Stimulated activated CD4-positive, alpha-beta T cell treated with anti-CD3 and anti-CD28 coated beads, Interleukin-12 subunit alpha, Interleukin-12 subunit beta, amount 100 ng/mL, for 24 hours (primary cell): ENCODE results near the gene TMC4.
A peak's percentile ranks its signal among the peaks of the same experiment; 100 is the strongest.

ENCODE experiments used
- DNase-seq, 2 experiments: peaks; one replicate each; pipeline ENCODE4 v3.0.0-alpha.2; 2020; ENCODE audit warnings: low read depth in 2 of 2

The TMC4 gene

DNA sequence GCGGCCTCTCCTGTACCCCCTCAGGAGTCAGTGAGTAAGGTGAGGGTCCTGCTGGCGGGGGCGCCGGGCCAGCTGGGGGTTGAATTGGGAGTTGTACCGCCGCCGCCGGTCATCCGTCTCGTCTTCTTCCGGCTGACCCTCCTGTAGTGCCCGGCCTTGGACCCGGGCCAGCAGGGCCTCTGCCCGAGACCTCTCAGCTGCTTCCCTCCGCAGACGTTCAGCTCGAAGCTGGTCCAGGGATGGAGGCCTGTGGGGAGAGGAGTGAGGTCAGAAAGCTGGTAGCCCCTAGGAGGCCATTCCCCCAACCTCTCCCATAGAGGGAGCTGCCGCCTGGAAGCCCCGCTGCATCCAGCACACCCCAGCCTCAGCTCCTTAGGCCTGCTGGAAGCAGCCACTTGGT lies 17.3 kb downstream of the TMC4 start:
- no peak for DNase-seq

DNA sequence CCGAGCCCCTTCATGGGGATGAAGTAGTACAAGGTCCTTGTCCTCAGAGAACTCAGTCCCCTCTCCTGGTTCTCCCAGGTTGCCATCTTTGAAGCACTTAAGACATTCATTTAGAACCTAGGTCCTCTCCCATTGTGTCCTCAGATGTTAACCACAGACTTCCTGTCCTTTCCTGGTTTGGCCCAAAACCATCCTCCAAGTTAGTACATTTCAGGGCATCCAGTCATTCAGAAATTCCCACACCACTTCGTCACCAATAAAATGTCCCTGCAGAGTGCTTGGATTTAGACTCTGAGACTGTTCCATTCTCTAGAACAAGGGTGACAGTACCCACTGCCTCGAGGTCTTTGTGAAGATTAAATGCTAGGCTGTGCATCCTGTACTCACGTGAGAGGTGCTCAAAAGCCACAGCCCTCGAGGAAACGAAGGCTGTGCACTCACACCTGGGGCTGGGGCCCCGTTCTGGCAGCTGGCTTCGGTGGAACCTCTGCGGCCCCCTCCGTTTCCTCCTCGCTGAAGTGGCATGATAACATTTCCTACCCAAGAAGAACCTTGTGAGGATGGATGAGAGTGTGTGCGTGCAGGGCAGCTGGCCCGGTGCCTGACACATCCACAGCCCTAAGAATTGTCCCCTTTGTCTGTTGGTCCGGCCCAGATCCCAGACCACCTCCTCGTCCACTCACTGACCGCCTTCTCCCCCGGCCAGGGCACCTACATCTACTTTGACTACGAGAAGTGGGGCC lies 18.2 kb downstream of the TMC4 start:
- DNase-seq: no peak

DNA sequence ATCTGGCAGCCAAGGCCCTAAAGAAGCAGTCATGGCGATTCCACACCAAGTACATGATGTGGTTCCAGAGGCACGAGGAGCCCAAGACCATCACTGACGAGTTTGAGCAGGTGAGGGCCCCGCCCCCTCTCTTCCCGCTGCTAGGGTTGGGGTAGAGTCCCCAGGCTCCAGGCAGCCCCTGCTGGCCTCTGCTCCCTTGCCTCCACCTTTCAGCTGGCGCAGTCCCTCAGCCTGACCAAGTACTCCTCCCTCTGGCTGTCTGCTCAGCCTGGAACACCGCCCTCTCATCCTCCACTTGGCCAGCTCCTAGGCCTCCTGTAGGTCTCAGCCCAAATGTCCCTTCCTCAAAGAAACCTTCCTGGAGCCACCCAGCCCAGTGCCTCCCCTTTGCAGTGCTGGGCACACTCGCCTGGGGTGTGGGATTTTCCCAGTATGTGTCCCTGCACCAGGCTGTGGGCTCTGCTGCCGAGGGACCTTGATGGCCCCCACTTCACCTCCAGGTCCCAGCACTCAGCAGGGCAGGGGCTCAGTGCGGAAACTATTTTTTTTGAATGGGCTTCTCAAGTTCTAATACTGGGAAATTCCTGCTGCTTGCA lies 19.1 kb downstream of the TMC4 start:
- no peak for DNase-seq

GRCh38 chr19:54152878-54153524 lies 20.0 kb downstream of the TMC4 start:
- DNase-seq: no peak

GRCh38 chr19:54152267-54152666 lies 20.7 kb downstream of the TMC4 start:
- no peak for DNase-seq

GRCh38 chr19:54151362-54152035 lies 21.5 kb downstream of the TMC4 start:
- no peak for DNase-seq

GRCh38 chr19:54149021-54149812 lies 23.7 kb downstream of the TMC4 start:
- no peak for DNase-seq

DNA sequence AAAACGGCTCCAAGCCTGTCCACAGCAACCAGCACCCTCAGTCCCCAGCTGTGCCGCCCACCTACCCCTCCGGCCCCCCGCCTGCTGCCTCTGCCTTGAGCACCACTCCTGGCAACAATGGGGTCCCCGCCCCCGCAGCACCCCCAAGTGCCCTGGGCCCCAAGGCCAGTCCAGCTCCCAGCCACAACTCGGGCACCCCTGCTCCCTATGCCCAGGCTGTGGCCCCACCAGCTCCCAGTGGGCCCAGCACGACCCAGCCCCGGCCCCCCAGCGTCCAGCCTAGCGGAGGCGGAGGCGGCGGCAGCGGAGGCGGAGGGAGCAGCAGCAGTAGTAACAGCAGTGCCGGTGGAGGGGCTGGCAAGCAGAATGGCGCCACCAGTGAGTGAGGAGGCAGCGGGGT lies 24.8 kb downstream of the TMC4 start:
- no peak for DNase-seq

DNA sequence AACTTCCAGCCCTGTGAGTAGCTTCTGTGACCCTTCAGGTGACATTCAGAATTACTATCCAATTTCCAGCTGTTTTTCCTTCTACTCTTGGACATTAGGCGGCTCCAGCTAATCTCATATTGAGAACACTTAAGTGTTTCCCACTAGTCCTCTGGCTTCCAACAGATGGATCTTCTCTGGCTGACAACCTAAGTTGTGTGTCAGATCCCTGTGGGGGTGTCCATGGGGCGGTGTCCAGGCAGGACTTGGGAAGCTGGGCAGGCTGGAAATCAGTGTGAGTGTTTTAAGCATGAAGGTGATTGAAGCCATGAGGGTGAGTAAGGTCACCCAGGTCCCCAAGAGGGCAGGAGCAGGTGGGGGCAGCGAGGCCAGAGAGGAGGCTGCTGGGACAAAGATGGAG lies 25.3 kb downstream of the TMC4 start:
- DNase-seq: no peak

- DNase-seq: no peak
These were observed 27.3 kb downstream of the TMC4 start for GRCh38 chr19:54145541-54146158.

- DNase-seq: no peak
These were observed 30.7 kb downstream of the TMC4 start for GRCh38 chr19:54142166-54142780.

DNA sequence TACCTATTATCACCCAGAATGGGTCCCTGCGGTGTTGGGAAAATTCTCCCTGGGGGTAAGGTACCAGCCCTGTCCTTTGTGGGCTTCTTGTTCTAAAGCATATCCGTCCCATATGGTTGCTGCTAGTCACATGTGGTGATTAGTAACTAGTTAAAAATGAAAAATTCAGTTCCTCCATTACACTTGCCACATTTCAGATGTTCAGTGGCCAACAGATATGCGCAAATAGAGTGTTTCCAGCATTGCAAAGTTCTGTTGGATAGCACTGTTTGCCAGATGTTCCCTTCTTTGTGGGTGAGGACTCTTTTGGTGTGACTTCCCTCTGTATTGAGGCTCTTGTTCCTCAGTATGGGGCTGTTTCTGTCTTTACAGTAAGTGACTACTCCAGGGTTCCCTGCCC lies 31.6 kb downstream of the TMC4 start:
- DNase-seq: no peak

DNA sequence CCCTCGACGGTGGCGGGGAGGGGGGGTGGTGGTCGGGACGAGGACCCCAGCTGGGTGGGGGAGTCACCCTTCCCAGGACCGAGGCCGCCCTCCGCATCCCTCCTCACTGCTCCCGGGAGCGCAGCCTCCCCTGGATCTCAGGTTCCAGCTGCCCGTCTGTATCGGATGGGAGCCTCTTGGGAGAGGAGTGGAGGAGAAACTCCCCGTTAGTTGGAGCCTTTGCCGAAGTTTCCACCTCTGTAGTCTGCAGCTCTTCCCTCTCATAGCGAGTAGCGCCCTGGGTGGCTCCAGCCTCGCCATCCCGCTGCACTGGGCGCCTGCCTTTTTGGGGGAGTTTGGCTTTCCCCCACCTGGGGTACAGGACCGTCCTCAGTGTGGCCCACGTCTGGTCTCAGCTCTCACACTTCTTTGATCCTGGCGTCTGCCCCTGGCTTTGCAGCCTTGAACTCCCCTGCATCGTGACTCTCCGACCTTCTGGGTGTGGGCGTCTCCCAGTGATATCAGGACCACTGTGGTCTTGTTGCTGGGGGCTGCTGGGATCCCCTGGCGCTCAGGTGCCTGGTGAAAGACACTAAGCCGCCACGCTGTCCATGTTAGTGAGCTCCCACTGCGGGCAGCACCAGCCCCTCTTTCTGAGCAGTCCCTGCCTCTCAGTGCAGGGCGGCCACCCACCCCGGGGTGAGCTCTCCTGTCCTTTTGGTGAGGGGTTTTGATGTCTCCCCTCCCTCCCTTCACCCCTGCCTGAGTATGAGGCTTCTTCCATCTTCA lies 34.3 kb downstream of the TMC4 start:
- no peak for DNase-seq

GRCh38 chr19:54137699-54138488 lies 35.1 kb downstream of the TMC4 start, which contains the start of gene CNOT3:
Gene CNOT3, plus strand, starts transcription at chr19:54137762. Its CDS starts 5,217 bp downstream, at chr19:54142979.
- no peak for DNase-seq

- peak; percentile 96 to 97 for DNase-seq
These were observed 35.9 kb downstream of the TMC4 start for GRCh38 chr19:54136864-54137698.

GRCh38 chr19:54136086-54136863 lies 36.7 kb downstream of the TMC4 start:
- no peak for DNase-seq

DNA sequence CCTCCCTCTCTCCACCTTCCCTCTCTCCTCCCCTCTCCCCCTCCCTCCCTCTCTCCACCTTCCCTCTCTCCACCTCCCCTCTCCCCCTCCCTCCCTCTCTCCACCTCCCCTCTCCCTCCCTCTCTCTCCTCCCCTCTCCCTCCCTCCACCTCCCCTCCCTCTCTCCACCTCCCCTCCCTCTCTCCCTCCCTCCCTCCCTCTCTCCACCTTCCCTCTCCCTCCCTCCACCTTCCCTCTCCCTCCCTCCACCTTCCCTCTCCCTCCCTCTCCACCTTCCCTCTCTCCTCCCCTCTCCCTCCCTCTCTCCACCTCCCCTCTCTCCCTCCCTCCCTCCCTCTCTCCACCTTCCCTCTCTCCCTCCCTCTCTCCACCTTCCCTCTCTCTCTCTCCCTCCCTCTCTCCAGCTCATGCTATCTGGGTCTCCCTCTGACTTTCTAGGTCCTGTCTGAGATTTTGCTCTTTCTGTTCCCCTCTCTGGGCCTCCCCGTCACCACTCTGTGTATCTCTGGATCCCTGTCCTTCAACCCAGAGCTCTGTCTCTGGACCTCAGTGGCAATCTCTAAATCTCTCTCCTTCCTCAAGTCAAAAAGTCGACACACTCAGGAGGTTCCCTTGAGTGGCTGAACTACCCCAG lies 38.9 kb downstream of the TMC4 start:
- no peak for DNase-seq
